Mucosa of rectum (tissue), 2 donors: ENCODE results near the gene SEC63.
A peak's percentile ranks its signal among the peaks of the same experiment; 100 is the strongest.
"Not testable (repeated sequence)": the region's sequence is repeated elsewhere in the genome, so short reads cannot be mapped to it uniquely, and the experiment has no call there.

Experiments used
- H3K27ac ChIP-seq, 2 donors: one replicate each; pipeline ENCODE4 v1.7.0; 2013; ENCODE audit warnings: inconsistent platforms in 2 of 2, low read depth in 2 of 2, low read length in 2 of 2
- H3K27me3 ChIP-seq, 2 donors: one replicate each; pipeline ENCODE4 v1.7.0; 2013; ENCODE audit warnings: low read length in 2 of 2; ENCODE audit not compliant: control insufficient read depth in 2 of 2, insufficient read depth in 2 of 2
- H3K36me3 ChIP-seq, 2 donors: one replicate each; pipeline ENCODE4 v1.7.0; 2013; ENCODE audit warnings: low read length in 2 of 2; ENCODE audit not compliant: control insufficient read depth in 2 of 2, insufficient read depth in 2 of 2
- H3K4me1 ChIP-seq, 2 donors: one replicate each; pipeline ENCODE4 v1.7.0; 2013; ENCODE audit warnings: low read length in 2 of 2, mild to moderate bottlenecking in 1 of 2; ENCODE audit not compliant: control insufficient read depth in 2 of 2, insufficient read depth in 2 of 2
- H3K4me3 ChIP-seq, 2 donors: one replicate each; pipeline ENCODE4 v1.7.0; 2013; ENCODE audit warnings: low read length in 2 of 2
- H3K9ac ChIP-seq, 2 donors: one replicate each; pipeline ENCODE4 v1.7.0; 2013; ENCODE audit warnings: low read length in 2 of 2, low read depth in 1 of 2, mild to moderate bottlenecking in 1 of 2
- H3K9me3 ChIP-seq, 2 donors: one replicate each; pipeline ENCODE4 v1.7.0; 2013; ENCODE audit warnings: low read length in 2 of 2; ENCODE audit not compliant: control insufficient read depth in 2 of 2
- donor health status: healthy.
- donor health status: Normal muscosa, but diverticular disease.

Gene SEC63

GRCh38 chr6:107957909-107958688 lies at the start of gene SEC63:
TSS of gene SEC63 (minus strand) at chr6:107958208. CDS start at chr6:107958009, 199 bp downstream.
- H3K9ac ChIP-seq: peak within 1 kb of the TSS; percentile 93 to 97
- H3K4me1 ChIP-seq: peaks cover 12 to 13% of the 10 kb centered on the region in 2 donors
- H3K27me3 ChIP-seq: no peaks in the 10 kb centered on the region
- H3K4me3 ChIP-seq: peak within 1 kb of the TSS; percentile 94 to 95
- H3K9me3 ChIP-seq: no peaks in the 10 kb centered on the region
- no peaks in the 10 kb centered on the region for H3K36me3 ChIP-seq
- peak within 1 kb of the TSS; percentile 91 to 93 for H3K27ac ChIP-seq

DNA sequence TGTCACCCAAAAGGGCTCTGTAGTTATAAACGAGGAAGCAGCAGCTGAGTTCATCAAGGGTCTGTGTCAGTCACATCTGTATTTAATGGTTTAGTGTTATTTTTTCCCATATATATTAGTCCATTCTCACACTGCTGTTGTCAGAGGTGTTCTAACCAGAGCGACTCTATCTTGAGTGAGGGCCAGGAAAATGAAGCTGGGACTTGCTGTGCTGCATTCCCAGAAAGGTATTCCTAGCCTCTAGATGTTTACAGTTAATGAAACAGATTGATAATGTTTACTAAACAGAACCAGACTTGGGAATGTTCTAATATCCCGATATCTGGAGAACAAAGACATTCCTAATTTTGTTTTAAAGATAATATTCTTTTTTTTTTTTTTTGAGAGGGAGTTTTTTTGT lies 48.0 kb upstream of the SEC63 start:
- H3K9me3 ChIP-seq: peaks cover 0 to 2% of the 10 kb centered on the region in 2 donors
- no peaks in the 10 kb centered on the region for H3K27me3 ChIP-seq
- no peaks in the 10 kb centered on the region for H3K36me3 ChIP-seq
- H3K4me1 ChIP-seq: peaks cover 8 to 16% of the 10 kb centered on the region in 2 donors
- no peak overlapping the region for H3K27ac ChIP-seq
- no peak overlapping the region for H3K9ac ChIP-seq
- no peak overlapping the region for H3K4me3 ChIP-seq

- Histone ChIP-seq H3K36me3 (no peaks in the 10 kb centered on the region), H3K4me3 (no peak overlapping the region), H3K9ac (no peak overlapping the region), H3K9me3 (peaks cover 0 to 2% of the 10 kb centered on the region in 2 donors), H3K4me1 (peaks cover 9 to 16% of the 10 kb centered on the region in 2 donors), H3K27ac (no peak overlapping the region), H3K27me3 (no peaks in the 10 kb centered on the region)
Measured at GRCh38 chr6:108004861-108005260, 46.9 kb upstream of the SEC63 start.

- H3K9me3 ChIP-seq: no peaks in the 10 kb centered on the region
- H3K27me3 ChIP-seq: no peaks in the 10 kb centered on the region
- peak overlapping the region; percentile 55 to 61 for H3K4me3 ChIP-seq
- peak overlapping the region; percentile 52 to 60 for H3K9ac ChIP-seq
- H3K4me1 ChIP-seq: peaks cover 9 to 16% of the 10 kb centered on the region in 2 donors
- H3K27ac ChIP-seq: peak overlapping the region; percentile 84 to 96
- no peaks in the 10 kb centered on the region for H3K36me3 ChIP-seq
Measured at GRCh38 chr6:108002365-108003221, 44.6 kb upstream of the SEC63 start.

- Histone ChIP-seq H3K9ac (peak overlapping the region in 1 of 2 donors; percentile 39), H3K4me3 (peak overlapping the region; percentile 4 to 19), H3K36me3 (no peaks in the 10 kb centered on the region), H3K27ac (peak overlapping the region; percentile 84 to 96), H3K4me1 (peaks cover 9 to 16% of the 10 kb centered on the region in 2 donors), H3K27me3 (no peaks in the 10 kb centered on the region), H3K9me3 (no peaks in the 10 kb centered on the region)
Measured at GRCh38 chr6:108001696-108002231, 43.8 kb upstream of the SEC63 start.

DNA sequence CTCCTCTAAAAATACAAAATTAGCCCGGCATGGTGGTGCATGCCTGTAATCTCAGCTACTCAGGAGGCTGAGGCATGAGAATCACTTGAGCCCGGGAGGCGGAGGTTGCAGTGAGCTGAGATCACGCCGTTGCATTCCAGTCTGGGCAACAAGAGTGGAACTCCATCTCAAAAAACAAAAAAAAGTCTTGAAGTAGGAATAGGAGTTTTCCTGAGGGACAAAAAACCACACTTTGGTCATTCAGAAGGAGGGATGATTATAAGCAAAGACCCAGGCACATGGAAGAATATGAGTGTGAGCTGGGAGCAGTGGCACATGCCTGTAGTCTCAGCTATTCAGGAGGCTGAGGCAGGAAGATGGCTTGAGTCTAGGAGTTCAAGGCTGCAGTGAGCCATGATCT lies 42.3 kb upstream of the SEC63 start:
- not testable (repeated sequence) for H3K9me3 ChIP-seq, H3K4me3 ChIP-seq, H3K36me3 ChIP-seq, H3K9ac ChIP-seq, H3K27me3 ChIP-seq, H3K27ac ChIP-seq
- H3K4me1 ChIP-seq: peaks cover 9 to 16% of the 10 kb centered on the region in 2 donors

- no peak overlapping the region for H3K9ac ChIP-seq
- H3K27me3 ChIP-seq: no peaks in the 10 kb centered on the region
- no peak overlapping the region for H3K4me3 ChIP-seq
- peaks cover 9 to 16% of the 10 kb centered on the region in 2 donors for H3K4me1 ChIP-seq
- H3K9me3 ChIP-seq: no peaks in the 10 kb centered on the region
- H3K36me3 ChIP-seq: no peaks in the 10 kb centered on the region
- no peak overlapping the region for H3K27ac ChIP-seq
Measured at GRCh38 chr6:107999341-107999740, 41.3 kb upstream of the SEC63 start.

- peaks cover 0 to 2% of the 10 kb centered on the region in 2 donors for H3K27me3 ChIP-seq
- H3K36me3 ChIP-seq: no peaks in the 10 kb centered on the region
- H3K9ac ChIP-seq: no peak overlapping the region
- H3K4me1 ChIP-seq: no peaks in the 10 kb centered on the region
- no peak overlapping the region for H3K27ac ChIP-seq
- H3K4me3 ChIP-seq: no peak overlapping the region
- no peaks in the 10 kb centered on the region for H3K9me3 ChIP-seq
Measured at GRCh38 chr6:107991772-107992550, 34.0 kb upstream of the SEC63 start.

DNA sequence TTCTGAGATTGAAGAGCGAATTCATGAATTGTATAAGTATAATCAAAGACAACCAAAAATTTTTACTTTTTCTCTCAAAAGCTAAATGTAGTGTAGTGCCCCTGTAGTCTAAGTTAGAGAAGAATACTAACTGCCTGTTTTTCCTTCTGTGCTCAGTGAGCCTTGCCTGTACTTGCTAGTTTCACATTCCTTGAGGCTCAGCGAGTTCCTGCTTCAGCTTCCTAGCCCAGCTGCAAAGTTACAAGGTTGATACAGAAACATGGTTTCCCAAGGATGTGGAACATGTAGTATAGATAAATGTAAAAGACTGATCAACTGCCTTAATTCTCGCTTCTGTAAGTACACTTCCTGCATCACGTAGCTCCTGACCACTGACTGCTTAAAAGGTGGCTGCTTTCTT lies 33.1 kb upstream of the SEC63 start:
- no peak overlapping the region for H3K4me3 ChIP-seq
- H3K36me3 ChIP-seq: no peaks in the 10 kb centered on the region
- H3K4me1 ChIP-seq: no peaks in the 10 kb centered on the region
- H3K9ac ChIP-seq: no peak overlapping the region
- H3K27me3 ChIP-seq: peaks cover 0 to 2% of the 10 kb centered on the region in 2 donors
- H3K27ac ChIP-seq: no peak overlapping the region
- H3K9me3 ChIP-seq: no peaks in the 10 kb centered on the region
